ENCODE results near the gene RUNX1.

GRCh38 chr21:34834290-34834689 lies 214.8 kb downstream of the RUNX1 start:
- no peak for TF ChIP-seq CTCF (IDR thresholded peaks at IDR 0.05 in 2 of 3, conservative IDR thresholded peaks at IDR 0.05 in 1 of 3; ENCODE audit: control insufficient read depth in 2 of 3, extremely low read depth in 1 of 3, insufficient read depth in 1 of 3, low read depth in 3 of 3, low read length in 3 of 3)
- no peak for TF ChIP-seq DPF2 (IDR thresholded peaks at IDR 0.05)
- no peak for TF ChIP-seq ZNF24 (IDR thresholded peaks at IDR 0.05)
- no peak for TF ChIP-seq RUNX3 (IDR thresholded peaks at IDR 0.05; ENCODE audit: low read length)
- TF ChIP-seq EP300 (IDR thresholded peaks at IDR 0.05; ENCODE audit: borderline replicate concordance in 1 of 2, control insufficient read depth in 1 of 2, low read depth in 2 of 2, low read length in 2 of 2): no peak
- no peak for TF ChIP-seq JUNB (IDR thresholded peaks at IDR 0.05)
- no peak for TF ChIP-seq ZSCAN29 (IDR thresholded peaks at IDR 0.05)
- no peak for TF ChIP-seq POLR2AphosphoS5 (IDR thresholded peaks at IDR 0.05; ENCODE audit: low read length)

All from GM12878 (cell line).